ENCODE measurements around the gene CACNA2D1.

CACNA2D1 gene

DNA sequence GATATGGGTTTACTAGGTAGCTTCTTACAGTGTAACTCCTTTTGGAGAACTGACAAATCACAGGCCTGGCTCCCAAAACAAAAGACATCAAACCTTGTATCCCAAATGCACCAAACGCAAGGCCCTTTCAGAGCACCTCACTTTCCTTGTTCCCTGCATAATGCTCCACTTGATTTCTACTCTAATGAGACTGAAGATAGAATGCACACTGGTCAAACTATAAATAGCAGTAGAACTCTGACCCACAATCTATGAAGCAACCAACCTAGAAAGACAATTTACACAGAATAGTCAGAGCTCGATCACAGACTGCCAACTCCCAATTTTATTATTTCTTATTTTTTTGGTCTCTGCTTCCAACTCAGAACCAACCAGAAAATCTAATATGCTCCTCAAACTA, 214.4 kb downstream of the CACNA2D1 start:
- no peak for DNase-seq (ENCODE audit: low spot score)

DNA sequence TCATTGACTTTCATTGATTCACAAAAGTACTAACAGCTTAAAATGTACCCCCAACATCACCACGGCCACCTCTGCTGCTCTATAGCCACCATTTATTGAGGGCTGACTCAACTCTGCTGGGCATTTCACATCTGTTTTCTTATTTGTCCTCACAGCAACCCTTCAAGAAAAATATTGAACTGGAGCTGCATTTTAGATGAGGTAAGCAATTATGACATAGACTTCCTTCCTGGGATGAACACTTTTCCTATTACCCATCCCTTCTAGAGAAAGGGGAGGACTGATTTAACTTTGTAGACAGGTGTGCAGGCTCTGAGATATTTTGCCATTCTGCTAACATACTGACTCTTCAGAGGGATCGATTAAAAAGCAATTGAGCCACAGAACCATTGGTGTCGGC, 217.4 kb downstream of the CACNA2D1 start:
- DNase-seq (ENCODE audit: low spot score): no peak

- DNase-seq (ENCODE audit: low spot score): no peak
These were observed 219.0 kb downstream of the CACNA2D1 start for GRCh38 chr7:82224529-82224928.

- DNase-seq (ENCODE audit: low spot score): no peak
These were observed 220.0 kb downstream of the CACNA2D1 start for GRCh38 chr7:82223580-82223979.

DNA sequence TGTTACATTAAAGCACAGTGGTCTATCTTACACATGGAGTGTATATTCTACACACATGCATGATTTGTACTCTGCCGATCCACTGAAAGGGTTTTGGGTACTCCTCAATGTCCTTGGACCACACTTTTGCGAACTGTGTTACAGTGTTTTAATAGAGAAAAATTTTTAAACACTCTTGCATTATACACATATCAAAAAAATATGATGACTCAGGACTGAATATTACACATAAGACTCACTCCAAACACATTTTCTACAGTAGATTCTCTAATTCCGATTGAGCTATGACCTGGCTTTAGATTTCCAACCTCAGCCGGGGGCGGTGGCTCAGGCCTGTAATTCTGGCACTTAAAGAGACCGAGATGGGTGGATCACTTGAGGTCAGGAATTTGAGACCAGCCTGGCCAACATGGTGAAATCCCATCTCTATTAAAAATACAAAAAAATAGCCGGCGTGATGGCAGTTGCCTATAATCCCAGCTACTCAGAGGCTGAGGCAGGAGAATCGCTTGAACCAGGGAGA, 222.4 kb downstream of the CACNA2D1 start:
- no peak for DNase-seq (ENCODE audit: low spot score)

DNA sequence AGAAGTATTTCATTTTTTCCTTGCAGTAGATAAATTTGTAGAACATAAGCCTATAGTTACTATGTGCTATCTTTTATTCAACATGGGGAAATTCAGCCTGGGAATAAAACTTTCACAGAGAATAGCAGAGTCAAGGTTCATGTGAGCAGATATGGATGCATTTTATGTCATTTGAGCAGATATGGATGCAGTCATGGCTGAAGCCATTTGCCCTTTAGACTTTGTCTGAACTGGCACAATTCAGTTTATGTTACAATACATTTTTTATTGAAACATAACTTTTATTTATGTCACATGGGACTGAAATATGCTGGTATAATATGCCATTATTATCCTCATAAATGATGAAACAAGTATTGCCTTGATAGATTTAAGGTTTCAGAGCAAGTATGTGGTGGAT, 231.1 kb downstream of the CACNA2D1 start:
- DNase-seq (ENCODE audit: low spot score): no peak

DNA sequence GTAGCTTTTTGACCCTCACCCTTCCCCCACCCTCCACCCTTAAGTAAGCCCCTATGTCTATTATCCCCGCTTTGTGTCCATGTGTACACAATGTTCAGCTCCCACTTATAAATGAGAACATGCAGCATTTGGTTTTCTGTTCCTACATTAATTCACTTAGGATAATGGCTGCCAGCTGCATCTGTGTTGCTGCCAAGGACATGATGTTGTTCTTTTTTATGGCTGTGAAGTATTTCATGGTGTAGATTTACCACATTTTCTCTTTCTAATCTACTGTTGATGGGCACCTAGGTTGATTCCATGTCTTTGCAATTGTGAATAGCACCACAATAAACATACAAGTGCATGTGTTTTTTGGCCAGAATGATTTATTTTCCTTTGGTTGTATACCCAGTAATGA, 232.2 kb downstream of the CACNA2D1 start:
- no peak for DNase-seq (ENCODE audit: low spot score)

GRCh38 chr7:82210416-82211184, 233.0 kb downstream of the CACNA2D1 start:
- DNase-seq (ENCODE audit: low spot score): no peak

DNA sequence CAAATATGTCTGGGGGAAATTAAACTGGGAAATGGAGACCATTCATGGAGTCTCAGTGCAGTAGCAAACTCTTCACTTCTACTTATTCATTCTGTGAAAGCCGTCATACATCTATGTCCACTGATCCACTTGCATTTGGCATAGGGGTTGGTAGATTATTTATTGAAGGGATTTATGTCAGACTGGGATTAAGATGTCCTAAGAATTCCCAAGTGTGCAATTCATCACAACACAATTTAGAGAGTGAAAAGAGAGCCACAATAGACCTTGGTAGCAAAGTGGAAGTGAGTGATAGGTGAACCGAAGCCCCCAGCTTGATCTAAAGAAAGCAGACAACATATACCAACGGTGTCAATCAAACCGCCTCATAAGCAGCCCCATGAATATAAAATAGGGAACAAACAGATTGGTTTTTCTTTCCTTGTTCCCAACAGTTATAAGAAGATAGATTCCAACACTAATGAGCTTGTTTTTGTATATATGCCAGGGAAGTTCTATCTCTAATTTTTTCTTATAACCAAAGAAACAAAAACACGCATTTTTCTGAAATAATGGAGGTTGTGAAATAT, 234.3 kb downstream of the CACNA2D1 start:
- DNase-seq (ENCODE audit: low spot score): no peak

- no peak for DNase-seq (ENCODE audit: low spot score)
These were observed 238.9 kb downstream of the CACNA2D1 start for GRCh38 chr7:82204694-82205093.

DNA sequence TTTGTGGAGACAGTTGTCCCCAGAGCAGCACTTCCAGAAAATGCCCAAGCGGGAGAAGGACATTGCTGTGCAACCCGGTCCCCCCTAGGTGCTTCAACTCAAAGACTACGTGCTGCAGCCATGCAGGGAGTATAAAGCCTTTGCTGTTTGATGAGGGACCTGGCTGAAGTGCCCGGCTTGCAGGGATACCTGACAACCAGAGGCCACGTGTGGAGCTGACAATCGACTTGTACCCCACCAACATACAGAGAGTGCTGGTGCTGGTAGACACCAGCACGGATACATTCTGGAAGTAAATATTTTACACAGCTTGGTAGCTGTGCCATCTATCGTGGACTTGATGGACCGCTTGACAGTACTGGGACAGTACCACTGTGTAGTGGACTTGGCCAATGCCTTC, 240.6 kb downstream of the CACNA2D1 start:
- DNase-seq (ENCODE audit: low spot score): no peak

- DNase-seq (ENCODE audit: low spot score): no peak
These were observed 241.5 kb downstream of the CACNA2D1 start for GRCh38 chr7:82202107-82202506.

DNA sequence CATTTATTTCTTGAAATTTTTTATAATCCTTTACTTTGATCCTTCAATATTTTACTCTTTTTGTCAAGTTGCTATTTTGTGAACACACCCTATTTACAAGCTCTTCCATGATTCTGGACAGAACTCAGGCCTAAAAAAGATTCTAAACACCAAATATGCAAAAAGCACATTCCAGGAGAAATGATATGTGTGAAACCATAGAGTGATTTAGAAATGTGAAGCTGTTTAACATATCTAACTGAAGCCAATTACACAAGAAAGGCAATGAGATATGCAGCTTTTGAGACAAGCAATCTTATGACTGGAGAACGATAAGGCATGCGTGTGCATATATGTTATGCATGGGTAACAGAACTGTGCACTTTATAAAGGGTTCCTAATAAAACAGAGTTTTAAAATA, 243.0 kb downstream of the CACNA2D1 start:
- no peak for DNase-seq (ENCODE audit: low spot score)

- DNase-seq (ENCODE audit: low spot score): peak; percentile 11
These were observed 249.4 kb downstream of the CACNA2D1 start for GRCh38 chr7:82194016-82194643.

GRCh38 chr7:82188636-82189035, 254.9 kb downstream of the CACNA2D1 start:
- no peak for DNase-seq (ENCODE audit: low spot score)

DNA sequence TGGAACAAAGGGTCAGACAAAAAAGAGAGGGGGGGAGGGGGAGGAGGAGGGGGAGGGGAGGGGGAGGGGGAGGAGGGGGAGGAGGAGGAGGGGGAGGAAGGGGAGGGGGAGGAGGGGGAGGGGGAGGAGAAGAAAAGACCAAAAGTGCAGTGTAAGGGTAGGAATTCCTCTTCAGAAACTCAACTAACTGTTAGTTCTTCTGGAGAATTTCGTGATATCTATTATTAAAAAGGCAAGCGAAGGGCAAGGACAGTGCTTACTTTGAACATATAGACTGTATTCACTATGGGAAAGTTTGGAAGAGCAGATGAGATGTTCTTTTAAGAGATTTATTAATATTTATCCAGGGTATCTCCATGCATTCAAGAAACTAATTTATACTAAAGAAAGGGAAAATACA, 258.1 kb downstream of the CACNA2D1 start:
- no peak for DNase-seq (ENCODE audit: low spot score)

- DNase-seq (ENCODE audit: low spot score): peak; percentile 4
These were observed 259.9 kb downstream of the CACNA2D1 start for GRCh38 chr7:82183634-82184033.

DNA sequence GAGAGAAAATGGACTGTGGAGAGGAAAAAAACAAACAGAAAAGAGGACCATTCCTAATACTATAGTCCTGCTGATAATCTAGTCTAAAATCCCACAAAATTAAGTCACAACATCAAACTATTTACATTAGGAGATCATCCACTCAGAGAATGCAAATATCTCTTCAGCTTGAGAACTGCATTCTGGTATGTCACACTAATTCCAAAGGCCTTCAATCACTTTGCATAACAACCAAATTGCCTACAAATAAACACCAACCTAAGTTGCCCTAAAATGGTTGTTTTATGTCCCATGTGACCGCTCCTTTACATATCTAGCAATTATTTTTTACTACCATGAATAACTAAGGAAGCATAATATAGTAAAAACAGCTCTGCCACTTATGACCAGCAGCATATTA, 264.3 kb downstream of the CACNA2D1 start:
- DNase-seq (ENCODE audit: low spot score): no peak

DNA sequence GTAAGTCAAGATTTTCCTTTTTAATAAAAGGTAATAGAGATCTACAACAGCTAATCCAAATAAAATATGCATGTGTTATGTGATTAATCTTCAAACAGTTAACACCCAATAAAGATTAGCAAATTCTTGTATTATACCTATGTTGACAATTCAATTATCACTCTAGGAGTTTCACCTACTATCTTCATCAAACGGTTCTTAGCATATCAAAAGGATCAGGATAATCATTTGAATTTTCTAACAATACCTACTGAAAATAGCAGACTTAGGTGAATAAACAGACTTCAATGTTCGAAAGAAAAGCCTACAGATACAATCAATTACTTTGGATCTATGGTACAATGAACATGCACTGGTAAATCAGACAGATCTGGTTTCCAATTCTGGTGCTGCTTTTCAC, 268.3 kb downstream of the CACNA2D1 start:
- no peak for DNase-seq (ENCODE audit: low spot score)

DNA sequence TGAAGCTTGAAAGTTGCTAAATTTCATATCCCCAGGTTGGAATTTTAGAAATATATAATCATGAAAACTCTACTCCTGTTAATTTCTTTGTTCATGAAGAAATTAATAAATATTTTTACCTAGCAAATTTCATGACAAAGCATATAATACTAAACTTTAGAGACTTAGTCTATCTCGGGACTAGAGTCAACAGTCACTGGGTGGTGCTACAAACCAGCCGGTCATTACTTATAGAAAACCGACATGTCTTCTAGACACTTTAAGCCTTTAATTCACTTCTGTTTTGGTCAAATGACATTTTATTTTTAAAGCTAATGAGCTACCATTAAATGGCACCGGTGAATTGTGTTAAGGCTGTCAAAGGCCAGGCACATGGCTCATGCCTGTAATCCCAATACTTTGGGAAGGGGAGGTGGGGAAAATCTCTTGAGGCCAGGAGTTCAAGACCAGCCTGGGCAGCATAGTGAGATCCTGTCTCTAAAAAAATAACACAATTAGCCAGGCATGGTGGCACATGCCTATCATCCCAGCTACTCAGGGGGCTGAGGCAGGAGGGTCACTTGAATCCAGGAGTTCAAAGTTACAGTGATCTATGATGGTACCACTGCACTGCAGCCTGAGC, 270.1 kb downstream of the CACNA2D1 start:
- no peak for DNase-seq (ENCODE audit: low spot score)

DNA sequence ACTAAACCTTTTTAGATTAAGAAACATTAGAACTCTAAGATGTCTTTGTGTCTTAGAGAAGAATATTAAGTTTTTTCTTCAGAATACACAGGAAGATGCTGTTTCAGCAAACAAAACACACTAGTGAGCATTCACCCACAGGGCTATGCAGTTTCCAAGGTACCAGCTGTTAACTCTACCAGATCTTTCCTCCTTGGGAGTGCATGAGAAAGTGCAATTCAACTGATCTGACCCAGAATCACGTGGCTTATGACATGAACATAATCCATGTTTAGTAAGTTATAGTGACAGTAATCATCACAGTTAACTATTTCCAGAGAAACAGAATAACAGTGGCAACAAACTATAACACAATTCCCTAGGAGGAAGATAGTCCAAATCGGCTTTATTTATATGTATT, 270.7 kb downstream of the CACNA2D1 start:
- DNase-seq (ENCODE audit: low spot score): no peak

GRCh38 chr7:82172017-82172416, 271.6 kb downstream of the CACNA2D1 start:
- no peak for DNase-seq (ENCODE audit: low spot score)
